C1 segment of cervical spinal cord (tissue), 14 donors: ENCODE results near the gene TRIO.
A peak's percentile ranks its signal among the peaks of the same experiment; 100 is the strongest.

Experiments used
- DNase-seq, 14 donors: peaks; one replicate each; lab custom pipeline; 2025; lab: John Stamatoyannopoulos, UW

TRIO gene

DNA sequence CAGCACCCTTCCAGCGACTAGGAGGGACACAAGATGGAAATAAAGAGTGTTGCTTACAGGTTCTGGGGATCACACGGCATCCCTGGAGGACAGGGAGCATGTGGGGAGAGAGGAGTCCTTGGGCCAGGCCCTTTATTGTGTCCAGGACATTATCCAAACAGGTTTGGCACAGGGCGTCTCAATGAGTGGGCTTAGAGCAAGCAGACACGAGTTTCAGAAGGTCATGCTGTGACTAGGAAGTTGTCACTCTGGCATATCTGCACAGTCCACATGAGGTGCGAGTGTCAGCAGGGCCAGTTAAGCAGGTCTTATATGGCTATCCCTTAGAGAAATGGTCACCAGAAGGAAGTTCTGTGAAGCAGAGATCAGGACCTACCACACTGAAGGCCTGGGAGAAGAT, 263.9 kb downstream of the TRIO start:
- no peak for DNase-seq

GRCh38 chr5:14407746-14408175, 264.6 kb downstream of the TRIO start:
- DNase-seq = no peak

DNA sequence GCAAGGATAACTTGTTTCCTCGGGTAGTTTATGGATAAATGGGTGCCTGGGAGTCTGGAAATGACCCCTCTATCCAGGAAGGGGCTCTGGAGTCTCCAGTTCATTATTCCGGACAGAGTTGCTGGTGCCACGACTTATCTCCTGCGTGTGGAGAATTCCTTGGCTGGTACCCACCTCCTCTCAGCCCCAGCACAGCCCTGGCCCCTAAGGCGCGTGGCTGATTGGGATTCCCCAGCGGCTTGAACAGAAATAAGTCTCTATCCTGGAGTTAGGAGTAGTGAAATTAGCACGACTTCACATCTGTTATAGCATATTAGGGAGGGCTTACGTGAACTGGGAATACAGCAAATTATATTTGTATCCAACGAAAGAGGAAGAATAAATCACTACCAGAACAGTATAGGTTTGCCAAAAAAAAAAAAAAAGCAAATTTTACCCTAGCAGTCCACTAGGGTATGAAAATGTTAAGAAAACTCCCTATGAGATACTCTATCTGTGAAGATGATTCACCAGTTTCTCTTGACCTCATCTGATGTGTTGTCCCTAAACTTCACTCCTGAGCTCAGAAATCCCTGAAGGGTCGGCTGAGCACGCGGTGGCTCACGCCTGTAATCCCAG, 265.9 kb downstream of the TRIO start:
- no peak for DNase-seq

DNA sequence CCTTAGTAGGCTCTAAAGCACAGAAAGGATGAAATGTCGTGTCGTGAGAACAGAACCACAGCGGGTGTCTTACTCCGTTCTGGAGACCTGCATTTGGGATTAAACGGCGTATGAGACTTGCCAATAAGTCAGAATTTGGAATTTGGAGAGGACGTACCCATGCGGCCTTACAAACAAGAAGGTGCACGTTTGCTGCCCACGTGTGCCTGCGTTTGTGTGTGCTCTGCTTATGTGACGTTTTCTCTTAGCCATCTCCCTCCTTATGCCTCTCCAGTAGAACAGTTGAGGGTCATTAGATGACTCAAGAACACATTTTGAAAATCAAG, 266.9 kb downstream of the TRIO start:
- DNase-seq = no peak

DNA sequence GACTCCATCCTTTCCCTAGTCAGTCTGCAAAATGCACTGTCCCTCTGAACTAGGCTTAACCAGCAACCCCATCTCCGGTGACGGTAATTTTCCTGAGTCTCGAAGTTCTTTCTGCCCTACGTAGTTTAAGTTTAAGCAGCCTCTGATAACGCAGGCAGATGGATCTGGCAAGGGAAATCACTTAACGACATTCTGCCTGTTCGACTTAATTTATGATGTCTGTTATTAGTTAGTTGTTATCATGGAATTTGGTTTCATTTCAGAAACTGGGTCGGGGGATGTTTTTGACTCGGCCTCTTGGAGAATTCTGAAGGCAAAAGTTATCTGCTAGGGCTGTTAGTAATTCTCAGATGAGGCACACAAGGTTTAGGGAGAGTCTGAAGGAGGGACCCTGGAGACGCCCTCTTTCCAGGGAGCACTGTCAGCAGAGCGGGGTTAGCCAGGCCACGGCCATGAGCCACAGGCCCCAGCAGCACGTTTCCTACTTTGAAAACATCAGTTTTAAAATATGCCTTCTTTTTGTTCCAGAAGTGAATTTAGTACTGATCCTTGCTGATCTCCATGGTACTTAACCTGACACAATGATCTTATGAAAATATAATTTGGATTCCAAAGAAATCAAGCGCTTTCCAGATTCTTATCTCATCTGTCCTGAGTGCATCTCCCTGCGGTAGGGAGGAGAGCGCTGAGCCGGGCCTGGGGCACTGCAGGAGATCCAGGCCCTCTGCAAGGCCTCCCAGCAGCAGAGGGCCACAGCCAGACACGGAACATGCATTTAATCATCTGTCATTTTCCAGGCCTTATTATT, 267.5 kb downstream of the TRIO start:
- no peak for DNase-seq

GRCh38 chr5:14411216-14411615, 268.1 kb downstream of the TRIO start:
- DNase-seq = no peak

- DNase-seq = no peak
Observed at GRCh38 chr5:14413331-14413750, 270.2 kb downstream of the TRIO start.

DNA sequence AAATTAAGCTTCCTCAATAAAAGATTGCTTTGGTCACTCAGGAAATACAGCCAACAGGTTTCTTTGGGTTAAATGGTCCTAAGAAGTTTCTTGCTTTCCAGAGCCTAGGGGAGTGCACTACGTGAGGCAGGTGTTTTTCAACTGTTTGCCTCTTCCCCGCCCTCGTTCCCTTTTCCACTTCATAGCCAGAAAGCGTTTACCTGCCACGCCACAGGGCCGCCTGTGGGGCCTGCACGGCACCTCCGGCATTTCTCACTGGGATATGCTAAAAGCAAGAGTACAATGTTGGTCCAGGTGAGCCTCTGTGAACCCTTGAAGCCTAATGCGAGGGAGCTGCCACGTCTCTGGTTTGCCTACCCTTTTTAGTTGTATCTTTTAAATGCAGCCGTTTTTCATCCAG, 270.9 kb downstream of the TRIO start:
- no peak for DNase-seq

- no peak for DNase-seq
Observed at GRCh38 chr5:14414656-14415023, 271.5 kb downstream of the TRIO start.

DNA sequence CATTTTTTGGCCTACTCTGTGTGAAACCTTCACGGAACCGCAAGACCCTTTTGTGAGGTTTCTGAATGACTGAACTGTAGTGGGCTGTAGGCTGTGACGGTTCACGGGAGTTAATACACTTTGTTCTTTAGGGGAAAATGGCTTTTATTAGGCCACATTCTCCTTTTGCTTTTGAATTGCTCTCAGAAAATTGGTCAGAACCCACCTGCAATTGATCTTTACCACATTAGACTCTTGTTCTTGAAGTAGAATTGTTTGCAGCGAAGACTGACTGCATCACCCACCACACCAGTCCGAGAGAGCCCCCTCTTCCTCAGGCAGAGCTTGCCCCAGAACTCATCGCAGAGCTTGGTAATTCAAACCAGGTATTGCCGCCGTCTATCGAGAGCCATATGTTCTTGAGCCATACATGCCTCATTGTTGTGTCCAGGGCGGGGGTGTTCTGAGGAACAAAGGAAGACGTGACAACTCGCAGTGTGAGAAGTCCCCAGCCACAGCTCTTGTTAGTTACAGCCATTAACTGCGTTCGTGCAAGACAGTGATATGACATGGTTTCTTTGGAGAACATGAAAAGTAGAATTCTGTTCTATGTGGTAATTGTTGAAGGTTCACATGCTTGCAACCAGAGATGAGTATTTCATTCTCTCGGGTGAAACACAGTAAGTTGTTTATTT, 272.0 kb downstream of the TRIO start:
- no peak for DNase-seq

DNA sequence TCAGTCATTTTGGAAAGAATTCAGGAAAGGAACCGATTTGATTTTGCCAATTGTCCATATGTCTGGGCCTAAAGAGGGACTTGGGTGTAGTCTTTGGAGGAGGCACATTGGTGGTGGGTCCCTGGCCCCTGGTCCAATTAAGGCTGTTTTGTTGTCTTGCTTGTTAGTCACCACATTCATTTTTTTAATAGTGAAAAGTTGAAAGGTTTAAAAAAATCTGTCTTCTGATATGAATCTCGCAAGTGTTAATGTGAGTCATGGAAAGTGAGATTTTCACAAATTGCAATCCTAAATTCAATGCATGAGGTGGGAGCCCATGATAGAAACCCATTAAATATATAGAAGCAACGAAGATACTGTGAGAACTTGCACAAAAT, 272.5 kb downstream of the TRIO start:
- no peak for DNase-seq

DNA sequence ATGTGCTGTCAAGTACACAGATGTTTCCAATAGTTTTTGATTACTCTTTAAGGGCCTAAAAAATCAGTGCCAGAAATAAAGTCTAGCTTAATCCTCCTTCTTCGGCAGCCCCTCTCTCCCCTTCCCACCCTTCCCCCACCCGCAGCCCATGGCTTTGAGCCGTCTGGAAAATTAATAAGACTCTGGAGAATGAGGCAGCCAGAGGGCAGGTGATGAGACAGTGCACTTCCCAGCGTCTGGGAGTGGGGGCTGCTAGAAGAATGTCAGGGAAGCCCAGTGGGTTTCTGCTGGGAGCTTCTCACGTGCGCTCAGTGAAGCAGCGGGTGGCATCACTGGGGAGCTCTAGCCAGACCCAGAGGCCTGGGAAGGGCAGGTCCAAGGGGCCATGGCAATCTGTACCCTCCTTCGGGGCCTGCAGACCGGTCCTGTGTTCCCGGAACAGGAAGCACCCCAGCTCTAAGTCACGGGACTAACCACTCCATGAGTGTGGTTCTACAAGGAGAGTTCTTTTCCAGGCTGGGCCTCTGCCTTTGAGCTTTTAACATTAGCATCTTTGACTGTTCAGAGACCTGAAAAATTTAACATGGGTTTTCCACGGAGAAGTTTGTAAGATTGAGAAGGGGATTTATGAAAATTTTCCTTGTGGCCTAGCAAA, 273.6 kb downstream of the TRIO start:
- DNase-seq = no peak

- no peak for DNase-seq
Observed at GRCh38 chr5:14417276-14417730, 274.2 kb downstream of the TRIO start.

- no peak for DNase-seq
Observed at GRCh38 chr5:14417792-14418765, 274.9 kb downstream of the TRIO start.

DNA sequence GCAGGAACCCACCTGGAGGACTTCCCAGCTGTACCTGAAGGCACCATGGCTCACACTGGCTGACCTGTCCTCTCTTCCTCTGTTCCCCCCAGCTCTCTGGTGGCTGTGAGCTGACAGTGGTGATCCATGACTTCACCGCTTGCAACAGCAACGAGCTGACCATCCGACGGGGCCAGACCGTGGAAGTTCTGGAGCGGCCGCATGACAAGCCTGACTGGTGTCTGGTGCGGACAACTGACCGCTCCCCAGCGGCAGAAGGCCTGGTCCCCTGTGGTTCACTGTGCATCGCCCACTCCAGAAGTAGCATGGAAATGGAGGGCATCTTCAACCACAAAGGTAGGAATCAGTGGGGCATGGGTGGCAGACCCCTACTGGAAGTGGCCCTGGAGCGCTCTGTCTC, 276.5 kb downstream of the TRIO start:
- DNase-seq = no peak

DNA sequence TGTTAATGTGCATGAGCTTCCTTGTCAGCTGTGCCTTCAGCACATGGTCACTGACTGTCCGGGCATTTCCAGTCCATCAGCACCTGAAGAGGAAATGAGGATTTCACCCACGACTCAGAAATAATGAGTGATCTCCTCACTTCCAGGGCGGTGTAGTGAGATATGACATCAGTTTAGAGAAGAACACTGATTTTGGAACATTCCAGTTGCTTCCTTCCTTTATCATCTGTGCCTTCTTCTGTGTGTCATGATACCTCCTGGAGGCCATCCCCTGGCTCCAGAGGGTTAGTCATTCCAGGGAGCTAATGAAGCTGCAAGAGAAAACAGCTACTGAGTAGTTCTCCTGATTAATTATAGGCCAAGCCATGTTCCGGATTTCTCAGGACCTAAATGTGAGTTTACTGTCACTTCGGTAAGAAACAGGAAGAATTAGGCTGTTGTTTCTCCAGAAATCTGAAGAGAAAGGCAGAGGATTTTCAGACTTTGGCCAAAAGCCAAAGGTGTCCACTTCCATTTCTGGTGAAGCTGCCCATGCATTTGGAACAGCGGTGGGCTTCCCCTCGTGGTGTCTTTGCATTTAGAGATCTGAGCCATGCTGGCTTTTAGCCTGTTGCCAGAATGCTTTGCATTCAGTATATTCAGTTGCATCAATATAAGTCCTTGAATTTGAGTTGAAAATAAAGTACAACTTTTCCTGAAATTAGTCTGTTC, 277.1 kb downstream of the TRIO start:
- no peak for DNase-seq

- DNase-seq = no peak
Observed at GRCh38 chr5:14421851-14422250, 278.7 kb downstream of the TRIO start.

DNA sequence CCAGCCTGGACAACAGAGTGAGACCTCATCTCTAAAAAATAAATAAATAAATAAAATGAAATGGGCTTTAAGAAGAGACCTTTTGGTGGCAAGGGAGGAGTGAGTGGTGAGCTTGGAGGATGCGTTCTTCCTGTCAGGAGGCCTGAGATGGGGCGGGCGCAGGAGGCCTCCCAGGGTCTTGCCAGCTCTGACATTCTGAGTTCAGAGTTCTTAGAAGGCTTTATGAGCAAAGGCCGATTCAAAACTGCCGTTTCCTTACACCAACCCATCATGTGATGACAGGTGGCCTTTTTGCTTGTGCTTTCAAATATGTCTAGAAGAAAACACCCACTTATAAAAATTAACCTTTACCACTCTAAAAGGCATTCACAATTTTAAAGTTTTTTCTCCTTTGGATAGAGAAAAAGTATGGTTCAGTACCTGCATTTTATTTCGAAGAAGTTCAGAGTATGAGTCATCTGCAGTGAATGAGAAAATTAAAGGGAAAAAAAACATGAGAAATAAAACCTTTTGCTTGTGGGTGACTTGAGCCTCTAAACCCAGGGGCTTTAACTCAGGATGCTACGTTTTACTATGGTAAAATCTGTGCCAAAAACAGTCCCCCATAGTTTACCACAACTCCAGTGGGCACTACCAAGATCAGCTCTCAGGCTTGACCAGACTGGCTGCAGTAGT, 281.0 kb downstream of the TRIO start:
- no peak for DNase-seq

DNA sequence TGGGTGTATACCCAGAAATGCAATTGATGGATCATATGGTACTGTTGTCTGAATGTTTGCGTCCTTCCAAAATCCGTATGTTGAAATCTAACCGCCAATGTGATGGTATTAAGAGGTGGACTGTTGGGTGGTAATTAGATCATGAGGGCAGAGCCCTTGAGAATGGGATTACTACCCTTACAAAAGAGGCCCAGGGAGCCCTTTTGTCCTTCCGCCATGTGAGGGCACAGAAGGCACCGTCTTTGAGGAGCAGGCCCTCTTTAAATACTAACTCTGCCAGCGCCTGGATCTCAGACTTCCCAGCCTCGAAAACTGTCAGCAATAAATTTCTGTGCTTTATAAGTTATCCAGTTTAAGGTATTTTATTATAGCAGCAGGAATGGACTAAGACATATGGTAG, 282.4 kb downstream of the TRIO start:
- DNase-seq = no peak

- DNase-seq = peak in 1 of 14 donors; percentile 76
Observed at GRCh38 chr5:14426521-14426920, 283.4 kb downstream of the TRIO start.
